Neural progenitor cell (in vitro differentiated cells): Measurements from ENCODE around the gene FBXW11.

Experiments used
- EZH2 ChIP-seq: fragments of 200-600 bp; sonication (generic); IDR thresholded peaks from 2 replicates; pipeline ENCODE4 v1.6.1; 2017; ENCODE audit warnings: antibody characterized with exemption, mild to moderate bottlenecking, moderate library complexity
- TF ChIP-seq, protein P1 (sequence below): fragments of 200-600 bp; sonication (generic); IDR thresholded peaks from 2 replicates; pipeline ENCODE4 v1.5.1; 2017; ENCODE audit warnings: antibody characterized with exemption, mild to moderate bottlenecking

DNA sequence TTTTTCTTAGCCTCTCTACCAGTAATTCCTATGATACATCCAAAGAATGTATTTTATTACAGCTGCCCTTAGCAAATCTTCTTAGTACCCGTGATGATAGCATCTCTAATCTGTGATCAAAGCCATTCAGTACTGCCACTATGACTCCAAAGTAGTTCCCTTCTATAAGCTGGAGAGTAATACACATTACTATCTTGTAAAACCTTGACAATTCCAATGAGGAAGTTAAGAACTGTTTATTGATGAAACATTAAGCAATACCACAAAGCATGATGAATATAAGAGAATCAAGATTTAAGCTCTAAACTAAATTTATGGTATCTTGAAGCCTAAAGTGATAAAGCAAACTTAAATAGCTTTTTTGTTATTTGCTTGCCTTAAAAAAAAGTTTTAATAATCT, 134.7 kb downstream of the FBXW11 start:
- TF ChIP-seq EZH2: no peak
- TF ChIP-seq, protein P1, sequence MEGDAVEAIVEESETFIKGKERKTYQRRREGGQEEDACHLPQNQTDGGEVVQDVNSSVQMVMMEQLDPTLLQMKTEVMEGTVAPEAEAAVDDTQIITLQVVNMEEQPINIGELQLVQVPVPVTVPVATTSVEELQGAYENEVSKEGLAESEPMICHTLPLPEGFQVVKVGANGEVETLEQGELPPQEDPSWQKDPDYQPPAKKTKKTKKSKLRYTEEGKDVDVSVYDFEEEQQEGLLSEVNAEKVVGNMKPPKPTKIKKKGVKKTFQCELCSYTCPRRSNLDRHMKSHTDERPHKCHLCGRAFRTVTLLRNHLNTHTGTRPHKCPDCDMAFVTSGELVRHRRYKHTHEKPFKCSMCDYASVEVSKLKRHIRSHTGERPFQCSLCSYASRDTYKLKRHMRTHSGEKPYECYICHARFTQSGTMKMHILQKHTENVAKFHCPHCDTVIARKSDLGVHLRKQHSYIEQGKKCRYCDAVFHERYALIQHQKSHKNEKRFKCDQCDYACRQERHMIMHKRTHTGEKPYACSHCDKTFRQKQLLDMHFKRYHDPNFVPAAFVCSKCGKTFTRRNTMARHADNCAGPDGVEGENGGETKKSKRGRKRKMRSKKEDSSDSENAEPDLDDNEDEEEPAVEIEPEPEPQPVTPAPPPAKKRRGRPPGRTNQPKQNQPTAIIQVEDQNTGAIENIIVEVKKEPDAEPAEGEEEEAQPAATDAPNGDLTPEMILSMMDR: no peak
